Fibroblast of skin of back (primary cell): ENCODE results near the gene RAB32.

ENCODE experiments used
- DNase-seq: peaks from one replicate; pipeline ENCODE4 v3.0.0-alpha.2; 2013

RAB32 gene

DNA sequence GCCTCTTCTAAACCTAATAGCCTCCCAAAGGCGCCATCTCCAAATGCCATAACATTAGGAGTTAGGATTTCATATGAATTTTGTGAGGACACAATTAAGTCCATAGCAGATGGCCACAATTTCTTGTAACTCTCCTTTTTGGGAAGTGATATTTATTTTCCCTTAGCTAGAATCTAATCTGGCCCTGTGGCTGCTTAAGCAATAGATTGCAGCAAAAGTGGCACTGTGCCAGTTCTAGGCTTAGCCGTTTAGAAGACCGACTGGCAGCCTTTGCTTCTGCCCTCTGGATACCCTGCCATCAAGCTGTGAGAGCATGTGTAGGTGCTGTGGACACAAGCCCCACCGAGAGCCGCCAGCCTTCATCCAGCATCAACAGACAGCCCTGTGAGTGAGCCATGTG, 39.2 kb downstream of the RAB32 start:
- peak; percentile 9 for DNase-seq

GRCh38 chr6:146583966-146584365, 40.3 kb downstream of the RAB32 start:
- DNase-seq = peak; percentile 45

- no peak for DNase-seq
Measured at GRCh38 chr6:146587459-146587858, 43.8 kb downstream of the RAB32 start.

GRCh38 chr6:146590492-146590891, 46.9 kb downstream of the RAB32 start:
- DNase-seq = no peak

- DNase-seq = no peak
Measured at GRCh38 chr6:146592451-146592850, 48.8 kb downstream of the RAB32 start.

- DNase-seq = no peak
Measured at GRCh38 chr6:146593986-146594385, 50.4 kb downstream of the RAB32 start.

DNA sequence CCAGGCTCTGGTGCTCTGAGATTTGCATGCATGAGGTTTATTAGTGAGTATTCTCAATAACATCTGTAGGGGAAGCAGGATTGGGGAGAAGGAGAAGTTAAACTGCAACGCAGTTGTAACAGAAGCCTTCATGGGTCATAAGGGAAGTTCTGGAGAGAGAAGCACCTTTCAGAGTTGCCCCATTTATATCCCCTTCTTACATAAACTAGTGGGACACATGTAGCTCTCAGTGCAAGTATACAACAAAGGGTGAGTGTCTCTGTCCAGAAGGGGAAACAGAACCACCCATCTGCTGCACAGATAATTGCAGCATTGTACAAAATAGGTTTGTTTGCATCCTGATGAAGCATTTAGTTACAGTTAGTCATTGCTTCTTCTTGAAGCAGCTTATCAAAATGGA, 50.9 kb downstream of the RAB32 start:
- DNase-seq = no peak

GRCh38 chr6:146595972-146596731, 52.5 kb downstream of the RAB32 start:
- no peak for DNase-seq

GRCh38 chr6:146598772-146599405, 55.3 kb downstream of the RAB32 start, which contains the start of gene ADGB:
ADGB (plus strand) TSS chr6:146598972; CDS start chr6:146599041, 69 bp downstream.
- DNase-seq = peak; percentile 55

- DNase-seq = no peak
Measured at GRCh38 chr6:146601352-146601751, 57.7 kb downstream of the RAB32 start.

DNA sequence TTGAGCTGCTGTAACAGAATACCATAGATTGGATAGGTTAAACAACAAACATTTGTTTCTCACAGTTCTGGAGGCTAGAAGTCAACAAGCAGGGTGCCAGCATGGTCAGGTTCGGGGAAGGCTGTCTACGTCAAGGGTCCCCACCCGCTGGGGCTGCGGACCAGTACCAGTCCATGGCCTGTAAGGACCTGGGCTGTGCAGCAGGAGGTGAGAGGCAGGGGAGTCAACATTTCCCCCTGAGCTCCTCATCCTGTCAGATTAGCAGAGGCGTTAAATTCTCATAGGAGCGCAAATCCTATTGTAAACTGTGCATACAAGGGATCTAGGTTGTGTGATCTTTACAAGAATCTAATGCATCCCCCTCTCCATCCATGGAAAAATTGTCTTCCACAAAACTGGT, 58.9 kb downstream of the RAB32 start:
- DNase-seq = no peak
